AG09309 (cell line): ENCODE measurements around the gene PC.

Experiments used
- DNase-seq: peaks from one replicate; pipeline ENCODE4 v3.0.0-alpha.2; 2010; ENCODE audit warnings: low read depth
- H3K4me3 ChIP-seq: 2 replicates; pipeline ENCODE4 v1.5.1; 2011; ENCODE audit warnings: mild to moderate bottlenecking, low read depth, low read length, moderate library complexity; ENCODE audit not compliant: control insufficient read depth
- TF ChIP-seq, protein P1 (sequence below): IDR thresholded peaks from 2 replicates; pipeline ENCODE4 v1.5.1; 2011; ENCODE audit warnings: mild to moderate bottlenecking, low read depth, low read length, inconsistent platforms; ENCODE audit not compliant: insufficient read depth, control insufficient read depth; ENCODE audit errors: missing control alignments

Gene PC

DNA sequence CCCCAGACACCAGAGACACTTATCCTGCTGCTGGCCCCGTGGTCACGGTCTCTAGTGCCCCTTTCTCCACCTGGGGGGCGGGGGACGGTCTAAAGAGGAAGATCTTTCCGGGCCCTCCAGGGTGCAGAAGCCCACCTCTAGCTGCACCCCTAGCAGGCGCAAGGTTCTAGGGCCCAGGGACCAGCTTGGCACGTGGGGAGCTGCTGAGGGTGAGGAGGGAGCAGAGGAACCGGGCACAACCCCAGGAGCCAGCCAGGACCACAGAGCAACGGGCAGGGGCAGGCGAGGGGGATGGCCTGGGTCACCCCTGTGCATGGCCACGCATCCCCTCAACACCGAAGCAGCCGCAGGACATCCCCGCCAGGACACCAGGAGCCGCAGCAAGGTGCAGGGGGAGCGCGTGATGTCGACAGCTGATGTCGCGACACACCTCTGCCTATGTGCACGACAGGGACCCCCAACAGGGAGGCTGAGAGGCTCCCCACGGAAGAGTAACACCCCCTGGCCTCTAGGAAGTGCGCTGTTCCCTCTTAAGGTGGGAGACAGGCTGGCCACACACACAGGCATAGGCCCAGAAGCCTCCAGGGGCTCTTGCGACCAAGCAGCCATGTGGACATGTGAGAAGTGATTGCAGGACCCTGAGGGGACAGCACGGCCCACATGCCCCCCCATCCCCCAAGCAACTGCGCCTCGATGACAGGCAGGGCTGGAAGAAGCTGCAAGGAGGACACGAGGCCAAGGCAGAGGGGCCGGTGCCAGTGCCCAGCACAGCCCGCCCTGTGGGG, 96.2 kb downstream of the PC start:
- H3K4me3 ChIP-seq, result no peak overlapping the region
- no peak for DNase-seq
- TF ChIP-seq, protein P1, sequence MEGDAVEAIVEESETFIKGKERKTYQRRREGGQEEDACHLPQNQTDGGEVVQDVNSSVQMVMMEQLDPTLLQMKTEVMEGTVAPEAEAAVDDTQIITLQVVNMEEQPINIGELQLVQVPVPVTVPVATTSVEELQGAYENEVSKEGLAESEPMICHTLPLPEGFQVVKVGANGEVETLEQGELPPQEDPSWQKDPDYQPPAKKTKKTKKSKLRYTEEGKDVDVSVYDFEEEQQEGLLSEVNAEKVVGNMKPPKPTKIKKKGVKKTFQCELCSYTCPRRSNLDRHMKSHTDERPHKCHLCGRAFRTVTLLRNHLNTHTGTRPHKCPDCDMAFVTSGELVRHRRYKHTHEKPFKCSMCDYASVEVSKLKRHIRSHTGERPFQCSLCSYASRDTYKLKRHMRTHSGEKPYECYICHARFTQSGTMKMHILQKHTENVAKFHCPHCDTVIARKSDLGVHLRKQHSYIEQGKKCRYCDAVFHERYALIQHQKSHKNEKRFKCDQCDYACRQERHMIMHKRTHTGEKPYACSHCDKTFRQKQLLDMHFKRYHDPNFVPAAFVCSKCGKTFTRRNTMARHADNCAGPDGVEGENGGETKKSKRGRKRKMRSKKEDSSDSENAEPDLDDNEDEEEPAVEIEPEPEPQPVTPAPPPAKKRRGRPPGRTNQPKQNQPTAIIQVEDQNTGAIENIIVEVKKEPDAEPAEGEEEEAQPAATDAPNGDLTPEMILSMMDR, result no peak

DNA sequence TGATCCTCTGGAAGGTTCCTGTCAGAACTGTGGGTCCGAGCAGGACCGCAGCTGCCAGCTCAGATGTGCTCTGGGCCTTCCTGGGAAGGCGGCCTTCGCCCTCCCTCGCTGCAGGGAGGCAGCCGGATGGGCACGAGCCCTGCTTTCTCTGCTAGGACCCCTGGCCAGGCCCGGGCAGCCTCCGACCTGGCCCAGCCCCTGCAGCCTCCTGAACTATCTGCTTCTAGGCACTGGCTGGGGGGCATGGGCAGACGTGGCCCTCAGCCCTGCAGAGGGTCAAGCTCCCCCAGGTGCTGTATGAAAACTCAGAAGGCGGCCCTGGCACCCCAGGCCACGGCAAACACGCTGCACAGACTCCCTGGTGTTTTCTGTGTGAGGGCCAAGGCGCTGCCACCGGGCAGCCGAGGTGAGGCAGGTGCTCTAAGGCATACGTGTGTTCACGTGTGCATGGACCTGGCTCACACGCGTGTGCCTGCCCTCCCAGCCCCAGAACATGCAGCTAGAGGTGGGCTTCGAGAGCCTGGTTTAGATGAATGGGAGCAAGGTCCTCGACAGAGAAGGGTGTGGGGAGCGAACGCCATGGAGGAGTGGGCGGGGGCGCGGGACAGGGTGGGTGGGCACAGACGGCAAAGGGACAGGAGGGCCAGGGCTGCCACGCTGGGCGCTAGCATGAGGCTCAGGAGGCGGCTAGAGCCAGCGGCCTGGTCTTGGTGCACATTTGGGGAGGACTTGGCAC, 97.0 kb downstream of the PC start:
- DNase-seq, result no peak
- TF ChIP-seq, protein P1, result no peak
- no peak overlapping the region for H3K4me3 ChIP-seq

DNA sequence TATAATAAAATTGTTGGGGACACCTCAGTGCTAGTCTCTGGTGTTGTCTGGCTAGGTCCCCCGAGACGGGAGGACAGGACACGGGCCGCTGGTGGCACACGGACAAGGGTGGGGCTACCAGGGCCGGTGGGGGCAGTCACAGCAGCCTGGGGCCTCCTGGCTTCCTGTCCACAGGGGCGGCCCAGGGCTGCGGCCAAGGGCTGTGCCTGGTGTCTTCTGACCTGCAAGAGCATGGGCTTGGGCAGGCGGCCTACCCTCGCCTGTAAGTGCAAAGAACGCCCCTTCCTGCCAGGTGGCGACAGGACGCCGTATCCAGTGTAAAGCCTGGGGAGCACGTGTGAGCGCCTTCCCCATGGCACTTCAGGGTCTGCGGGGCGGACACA, 97.7 kb downstream of the PC start:
- no peak for DNase-seq
- TF ChIP-seq, protein P1, result no peak
- no peak overlapping the region for H3K4me3 ChIP-seq

DNA sequence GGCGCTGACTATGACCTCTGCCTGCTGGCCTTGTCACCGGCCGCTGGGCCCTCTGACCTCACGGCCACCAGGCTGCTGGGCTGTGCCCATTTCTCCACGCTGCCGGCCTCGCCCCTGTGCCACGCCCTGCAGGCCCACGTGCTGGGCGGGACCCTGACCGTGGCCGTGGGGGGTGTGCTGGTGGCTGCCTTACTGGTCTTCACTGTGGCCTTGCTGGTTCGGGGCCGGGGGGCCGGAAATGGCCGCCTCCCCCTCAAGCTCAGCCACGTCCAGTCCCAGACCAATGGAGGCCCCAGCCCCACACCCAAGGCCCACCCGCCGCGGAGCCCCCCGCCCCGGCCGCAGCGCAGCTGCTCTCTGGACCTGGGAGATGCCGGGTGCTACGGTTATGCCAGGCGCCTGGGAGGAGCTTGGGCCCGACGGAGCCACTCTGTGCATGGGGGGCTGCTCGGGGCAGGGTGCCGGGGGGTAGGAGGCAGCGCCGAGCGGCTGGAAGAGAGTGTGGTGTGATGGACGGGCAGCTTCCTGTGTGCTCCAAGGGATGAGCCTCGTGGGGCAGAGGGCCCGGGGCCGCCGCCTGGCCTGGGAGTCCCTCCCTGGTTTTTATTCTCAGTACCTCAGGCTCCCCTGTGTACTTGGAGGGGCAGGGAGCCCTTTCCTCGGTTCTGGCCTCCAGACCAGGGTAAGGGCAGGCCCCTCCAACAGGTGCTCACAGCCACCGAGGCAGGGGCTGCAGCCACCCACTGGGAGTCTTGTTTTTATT, 98.3 kb downstream of the PC start:
- DNase-seq, result no peak
- TF ChIP-seq, protein P1, result no peak
- no peak overlapping the region for H3K4me3 ChIP-seq

DNA sequence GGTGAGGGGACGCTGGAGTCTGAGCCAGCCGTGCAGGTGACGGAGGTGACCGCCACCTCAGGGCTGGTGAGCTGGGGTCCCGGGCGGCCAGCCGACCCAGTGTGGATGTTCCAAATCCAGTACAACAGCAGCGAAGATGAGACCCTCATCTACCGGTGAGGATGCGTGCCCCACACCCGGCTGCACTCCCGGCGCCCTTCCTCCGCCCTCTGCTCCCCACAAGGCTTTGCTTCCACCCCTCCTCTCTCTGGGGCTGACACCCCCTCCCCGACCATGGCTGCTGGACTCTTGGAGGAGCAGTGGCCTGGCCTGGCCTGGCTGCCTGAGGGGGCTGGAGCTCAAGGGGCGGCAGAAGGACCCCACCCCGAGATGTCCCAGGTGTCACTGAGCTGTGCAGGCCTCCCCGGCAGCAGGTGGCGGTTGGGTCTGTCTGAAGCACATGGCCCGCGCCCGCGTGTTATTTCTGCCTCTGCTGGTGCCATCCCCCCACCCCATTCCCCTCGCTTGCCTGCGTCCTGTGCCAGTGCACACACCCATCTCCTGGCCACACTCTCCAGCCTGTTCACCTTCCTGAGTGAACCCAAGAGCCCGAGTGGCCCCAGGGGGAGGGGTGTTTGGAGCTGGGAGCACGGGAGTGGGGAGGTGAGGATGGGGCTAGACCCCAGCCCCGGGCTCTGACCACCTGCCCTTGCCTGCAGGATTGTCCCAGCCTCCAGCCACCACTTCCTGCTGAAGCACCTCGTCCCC, 99.1 kb downstream of the PC start:
- no peak overlapping the region for H3K4me3 ChIP-seq
- TF ChIP-seq, protein P1, result no peak
- DNase-seq, result no peak
